Fibroblast of the aortic adventitia (primary cell): Measurements from ENCODE around the gene ADAM23. TPM values are rescaled to one million over a fixed set of nuclear protein-coding genes. Genes with fewer than 3 reads are reported as not detected.
A peak's percentile ranks its signal among the peaks of the same experiment; 100 is the strongest.

ENCODE experiments used
- DNase-seq: peaks from one replicate; pipeline ENCODE4 v3.0.0-alpha.2; 2010; ENCODE audit warnings: low read depth
- H3K4me3 ChIP-seq: 2 replicates; pipeline ENCODE4 v1.5.1; 2011; ENCODE audit warnings: low read depth, mild to moderate bottlenecking, control low read depth, low read length, moderate library complexity
- CTCF ChIP-seq: IDR thresholded peaks from 2 replicates; pipeline ENCODE4 v1.5.1; 2011; ENCODE audit warnings: mild to moderate bottlenecking, low read length, control low read depth, inconsistent platforms; ENCODE audit not compliant: insufficient read depth
- total RNA-seq: library from RNA; depleted of rRNA; stranded (reverse); fragments of >200 nt; gene quantifications from 2 replicates; pipeline ENCODE4 v1.2.3, GENCODE V29; 2012; ENCODE audit warnings: low replicate concordance

The ADAM23 gene
- total RNA-seq, 1 donor: 7.8 TPM

DNA sequence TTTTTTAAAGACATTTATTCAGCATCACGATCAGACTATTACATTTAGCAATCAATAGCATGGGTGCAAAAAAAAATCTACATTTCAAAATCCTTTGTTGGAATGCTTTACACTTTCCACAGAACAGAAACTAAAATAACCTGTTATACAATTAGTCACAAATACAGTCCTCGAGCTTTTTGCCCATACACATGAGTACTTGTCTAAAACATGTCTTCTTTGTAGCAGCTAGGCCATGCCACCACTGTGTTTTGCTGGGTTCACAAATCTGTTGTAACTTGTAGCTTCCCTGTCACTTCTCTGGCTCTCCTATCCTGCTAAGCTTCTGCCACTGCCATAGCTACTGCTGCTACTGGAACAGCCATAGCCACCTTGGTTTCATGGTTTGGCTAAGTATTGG, 24.4 kb upstream of the ADAM23 start:
- no peak overlapping the region for H3K4me3 ChIP-seq
- TF ChIP-seq CTCF: no peak
- no peak for DNase-seq

GRCh38 chr2:206420721-206421120, 22.6 kb upstream of the ADAM23 start:
- DNase-seq: no peak
- no peak overlapping the region for H3K4me3 ChIP-seq
- TF ChIP-seq CTCF: no peak

GRCh38 chr2:206422493-206422892, 20.8 kb upstream of the ADAM23 start:
- no peak overlapping the region for H3K4me3 ChIP-seq
- no peak for TF ChIP-seq CTCF
- DNase-seq: peak; percentile 80

DNA sequence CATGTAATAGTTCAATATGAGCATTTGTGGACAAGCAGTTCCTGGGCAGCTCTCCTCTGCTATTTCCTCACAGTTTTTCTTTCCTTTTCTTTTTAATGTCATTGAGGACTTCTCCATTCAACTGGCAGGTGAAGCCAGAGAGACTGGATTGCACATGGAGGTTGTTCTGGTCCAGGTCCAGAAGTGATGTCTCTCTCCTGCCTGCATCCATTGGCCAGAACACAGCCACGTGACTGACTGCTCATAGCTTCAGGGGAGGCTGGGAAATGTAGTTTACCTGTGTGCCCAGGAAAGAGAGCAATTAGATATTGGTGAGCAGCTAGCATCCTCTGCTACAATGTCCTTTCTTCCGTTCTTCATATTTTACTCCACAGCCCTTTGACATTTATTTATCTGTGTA, 20.2 kb upstream of the ADAM23 start:
- no peak for TF ChIP-seq CTCF
- no peak overlapping the region for H3K4me3 ChIP-seq
- DNase-seq: peak; percentile 22

DNA sequence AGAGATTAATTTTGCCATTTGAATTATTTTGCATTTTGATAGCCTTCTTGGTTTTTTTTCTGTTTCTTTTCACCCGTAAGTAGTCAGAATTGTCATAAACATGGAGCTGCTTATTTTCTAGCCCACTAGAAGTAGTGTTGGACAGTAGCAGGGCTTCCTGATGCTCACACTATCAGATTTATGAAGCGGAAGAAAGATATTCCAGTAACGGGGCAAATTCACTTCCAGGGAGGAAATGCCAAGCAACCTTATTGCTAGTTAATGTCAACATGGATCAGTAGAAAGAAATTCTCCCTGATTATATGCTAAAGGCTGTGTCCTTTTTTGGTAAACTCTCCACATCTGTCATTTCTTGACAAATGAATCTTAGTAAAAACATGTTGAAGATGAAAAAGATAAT, 19.2 kb upstream of the ADAM23 start:
- TF ChIP-seq CTCF: no peak
- no peak overlapping the region for H3K4me3 ChIP-seq
- no peak for DNase-seq

- no peak overlapping the region for H3K4me3 ChIP-seq
- TF ChIP-seq CTCF: no peak
- no peak for DNase-seq
Observed at GRCh38 chr2:206428783-206429182, 14.5 kb upstream of the ADAM23 start.

DNA sequence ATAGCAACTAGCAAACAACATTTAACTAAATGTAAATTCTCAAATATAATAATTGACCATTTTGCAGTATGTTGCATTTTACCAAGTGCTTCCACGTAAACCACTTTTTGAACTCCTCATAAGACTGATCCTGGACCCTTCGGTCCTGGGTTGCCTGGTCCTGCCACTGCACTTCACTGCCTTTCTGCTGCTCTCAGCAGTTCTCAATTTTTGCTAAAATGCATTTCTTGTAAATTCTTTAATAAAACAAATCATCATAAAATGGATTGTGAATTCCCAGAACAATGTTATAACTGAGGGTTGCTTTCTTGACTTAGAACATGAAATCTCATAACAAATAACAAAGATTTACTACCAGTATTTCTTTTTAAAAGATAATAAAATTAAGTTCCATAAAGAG, 12.9 kb upstream of the ADAM23 start:
- no peak for DNase-seq
- no peak for TF ChIP-seq CTCF

More for the DNA sequence above, 12.9 kb upstream of the ADAM23 start:
- H3K4me3 ChIP-seq: no peak overlapping the region
